ENCODE measurements around the gene PEAK1.

Gene PEAK1

DNA sequence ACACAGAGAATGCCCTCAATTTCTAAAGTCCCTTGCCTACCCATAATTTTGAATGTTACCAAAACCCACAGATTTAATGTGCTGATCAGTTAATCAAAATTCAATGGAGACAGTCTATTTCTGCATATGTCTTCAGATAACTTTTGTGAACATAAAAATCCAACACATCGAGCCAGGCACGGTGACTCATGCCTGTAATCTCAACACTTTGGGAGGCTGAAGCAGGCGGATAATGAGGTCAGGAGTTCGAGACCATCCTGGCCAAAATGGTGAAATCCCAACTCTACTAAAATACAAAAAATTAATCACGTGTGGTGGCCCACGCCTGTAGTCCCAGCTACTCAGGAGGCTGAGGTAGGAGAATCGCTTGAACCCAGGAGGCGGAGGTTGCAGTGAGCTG is 49.3 kb downstream of the PEAK1 start:
- DNase-seq (ENCODE audit: low read depth), result no peak
- TF ChIP-seq, protein P1, sequence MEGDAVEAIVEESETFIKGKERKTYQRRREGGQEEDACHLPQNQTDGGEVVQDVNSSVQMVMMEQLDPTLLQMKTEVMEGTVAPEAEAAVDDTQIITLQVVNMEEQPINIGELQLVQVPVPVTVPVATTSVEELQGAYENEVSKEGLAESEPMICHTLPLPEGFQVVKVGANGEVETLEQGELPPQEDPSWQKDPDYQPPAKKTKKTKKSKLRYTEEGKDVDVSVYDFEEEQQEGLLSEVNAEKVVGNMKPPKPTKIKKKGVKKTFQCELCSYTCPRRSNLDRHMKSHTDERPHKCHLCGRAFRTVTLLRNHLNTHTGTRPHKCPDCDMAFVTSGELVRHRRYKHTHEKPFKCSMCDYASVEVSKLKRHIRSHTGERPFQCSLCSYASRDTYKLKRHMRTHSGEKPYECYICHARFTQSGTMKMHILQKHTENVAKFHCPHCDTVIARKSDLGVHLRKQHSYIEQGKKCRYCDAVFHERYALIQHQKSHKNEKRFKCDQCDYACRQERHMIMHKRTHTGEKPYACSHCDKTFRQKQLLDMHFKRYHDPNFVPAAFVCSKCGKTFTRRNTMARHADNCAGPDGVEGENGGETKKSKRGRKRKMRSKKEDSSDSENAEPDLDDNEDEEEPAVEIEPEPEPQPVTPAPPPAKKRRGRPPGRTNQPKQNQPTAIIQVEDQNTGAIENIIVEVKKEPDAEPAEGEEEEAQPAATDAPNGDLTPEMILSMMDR (IDR thresholded peaks at IDR 0.05; ENCODE audit: control insufficient read depth, insufficient read depth, low read depth, low read length, missing control alignments), result no peak
- H3K4me3 ChIP-seq (ENCODE audit: control insufficient read depth, low read depth, low read length), result no peak overlapping the region

DNA sequence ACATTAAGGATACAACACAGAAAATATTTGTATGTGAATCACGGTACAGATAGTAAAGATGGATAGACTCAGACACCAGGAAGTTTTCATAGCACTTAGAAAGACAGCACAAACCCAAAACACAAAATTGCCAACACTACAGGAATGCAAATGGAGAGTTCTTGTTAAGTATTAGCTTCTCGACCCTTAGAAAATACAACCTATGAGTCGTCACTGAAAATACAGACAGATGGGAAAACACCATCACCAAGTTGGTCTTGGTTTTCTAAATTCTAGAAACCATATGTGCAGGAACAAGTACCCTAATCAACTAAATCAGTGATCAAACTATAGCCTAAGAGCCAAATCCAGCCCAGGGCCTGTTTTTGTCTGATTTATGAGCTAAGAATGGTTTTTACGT is 50.7 kb downstream of the PEAK1 start:
- no peak overlapping the region for H3K4me3 ChIP-seq (ENCODE audit: control insufficient read depth, low read depth, low read length)
- TF ChIP-seq, protein P1 (IDR thresholded peaks at IDR 0.05; ENCODE audit: control insufficient read depth, insufficient read depth, low read depth, low read length, missing control alignments), result no peak
- DNase-seq (ENCODE audit: low read depth), result no peak

DNA sequence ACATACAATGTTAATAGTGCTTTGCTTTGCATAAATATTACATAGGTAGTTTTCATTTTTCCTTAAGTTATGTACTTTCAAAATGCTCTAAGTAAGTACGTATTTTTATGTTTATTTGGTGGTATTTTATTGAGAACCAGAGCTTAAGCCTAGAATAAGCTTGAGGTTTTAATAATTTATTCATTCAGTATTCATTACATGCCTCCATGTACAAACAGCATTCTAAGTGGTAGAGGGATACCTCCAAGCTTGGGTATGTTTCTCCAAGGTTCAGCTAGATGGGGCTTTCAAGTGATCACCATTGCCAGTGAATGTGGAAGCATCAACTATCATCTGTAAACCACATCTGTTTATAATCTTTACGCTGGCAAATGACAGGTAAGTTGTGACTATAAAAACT is 52.3 kb downstream of the PEAK1 start:
- no peak overlapping the region for H3K4me3 ChIP-seq (ENCODE audit: control insufficient read depth, low read depth, low read length)
- no peak for DNase-seq (ENCODE audit: low read depth)
- TF ChIP-seq, protein P1 (IDR thresholded peaks at IDR 0.05; ENCODE audit: control insufficient read depth, insufficient read depth, low read depth, low read length, missing control alignments), result no peak

DNA sequence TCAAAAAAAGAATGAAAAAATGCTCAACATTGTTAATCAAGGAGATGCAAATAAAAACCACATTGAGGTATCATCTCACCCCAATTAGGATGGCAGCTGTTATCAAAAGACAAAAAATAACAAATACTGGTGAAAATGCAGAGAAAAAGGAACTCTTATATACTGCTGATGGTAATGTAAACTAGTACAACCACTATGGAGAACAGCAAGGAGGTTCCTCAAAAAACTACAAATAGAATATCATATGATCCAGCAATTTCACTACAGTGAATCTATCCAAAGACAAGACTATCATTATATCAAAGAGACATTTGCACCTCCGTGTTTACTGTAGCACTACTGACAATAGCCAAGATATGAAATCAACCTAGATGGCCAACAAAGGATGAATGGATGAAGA is 58.4 kb downstream of the PEAK1 start:
- no peak overlapping the region for H3K4me3 ChIP-seq (ENCODE audit: control insufficient read depth, low read depth, low read length)
- TF ChIP-seq, protein P1 (IDR thresholded peaks at IDR 0.05; ENCODE audit: control insufficient read depth, insufficient read depth, low read depth, low read length, missing control alignments), result no peak
- no peak for DNase-seq (ENCODE audit: low read depth)

DNA sequence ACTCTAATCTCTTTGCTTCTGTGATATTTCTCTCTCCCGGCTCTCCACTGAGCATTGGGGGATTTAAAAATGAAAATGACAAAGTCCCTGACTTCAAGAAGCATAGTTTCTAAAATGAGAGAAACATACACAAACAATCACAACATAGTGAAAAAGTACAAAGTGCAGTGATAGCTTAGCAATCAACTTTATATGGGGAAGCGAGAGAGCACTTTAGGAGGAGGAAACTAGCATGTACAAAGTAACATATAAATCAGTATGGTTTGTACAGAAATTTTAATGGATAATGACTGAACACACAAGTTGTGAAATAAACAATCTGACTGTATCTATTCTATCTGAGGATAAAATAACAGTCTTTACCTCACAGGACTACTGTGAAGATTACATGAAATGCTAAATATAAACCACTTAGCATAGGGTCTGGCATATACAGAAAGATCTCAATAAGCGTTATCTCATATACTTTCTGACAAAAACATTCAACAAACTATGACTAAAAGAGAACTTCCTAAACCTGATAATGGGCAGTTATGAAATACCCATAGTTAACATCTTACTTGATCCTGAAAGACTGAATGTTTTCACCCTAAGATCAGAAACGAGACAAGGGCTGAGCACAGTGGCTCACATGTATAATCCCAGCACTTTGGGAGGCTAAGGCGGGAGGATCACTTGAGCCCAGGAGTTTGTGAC is 61.2 kb downstream of the PEAK1 start:
- TF ChIP-seq, protein P1 (IDR thresholded peaks at IDR 0.05; ENCODE audit: control insufficient read depth, insufficient read depth, low read depth, low read length, missing control alignments), result no peak
- H3K4me3 ChIP-seq (ENCODE audit: control insufficient read depth, low read depth, low read length), result no peak overlapping the region
- DNase-seq (ENCODE audit: low read depth), result no peak

DNA sequence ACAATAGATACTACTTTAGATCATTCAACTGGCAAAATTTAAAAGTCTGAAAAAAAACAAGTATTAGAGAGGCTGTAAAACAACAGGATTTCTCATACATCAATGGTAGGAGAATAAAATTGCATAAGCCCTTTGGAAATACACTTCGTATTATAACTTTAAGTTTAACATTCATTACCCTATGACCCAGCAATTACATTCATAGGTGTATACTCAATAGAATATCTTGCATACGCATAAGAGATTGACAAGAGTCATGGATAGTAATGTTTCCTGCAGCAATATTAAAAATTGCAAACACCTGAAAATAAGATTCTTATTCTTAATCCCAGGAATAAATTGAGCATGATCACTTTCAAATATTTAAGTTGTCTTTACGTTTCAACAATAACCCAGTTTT is 63.6 kb downstream of the PEAK1 start:
- TF ChIP-seq, protein P1 (IDR thresholded peaks at IDR 0.05; ENCODE audit: control insufficient read depth, insufficient read depth, low read depth, low read length, missing control alignments), result no peak
- no peak for DNase-seq (ENCODE audit: low read depth)

More for the DNA sequence above, 63.6 kb downstream of the PEAK1 start:
- no peak overlapping the region for H3K4me3 ChIP-seq (ENCODE audit: control insufficient read depth, low read depth, low read length)

Data from AG09309 (cell line).